CD4-positive, alpha-beta T cell treated with Interleukin-21 for 1 hour (primary cell): ENCODE measurements around the gene DEGS1.
"Not testable (repeated sequence)": the region's sequence is repeated elsewhere in the genome, so short reads cannot be mapped to it uniquely, and the experiment has no call there.

ENCODE experiments used
- DNase-seq: peaks from one replicate; pipeline ENCODE4 v3.0.0-alpha.2; 2020

Gene DEGS1

DNA sequence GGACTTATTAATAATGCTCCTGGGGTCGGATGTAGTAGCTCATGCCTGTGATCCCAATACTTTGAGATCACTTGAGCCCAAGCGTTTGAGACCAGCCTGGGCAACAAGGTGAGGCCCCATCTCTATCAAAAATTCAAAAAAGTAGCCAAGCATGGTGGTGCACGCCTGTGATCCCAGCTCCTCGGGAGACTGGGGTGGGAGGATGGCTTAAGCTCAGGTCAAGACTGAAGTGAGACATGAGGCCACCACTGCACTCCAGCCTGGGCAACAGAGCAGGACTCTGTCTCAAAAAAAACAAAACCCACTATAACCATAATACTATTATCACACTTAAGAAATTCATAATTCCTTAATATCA lies 1.6 kb upstream of the DEGS1 start:
- DNase-seq = no peak

DNA sequence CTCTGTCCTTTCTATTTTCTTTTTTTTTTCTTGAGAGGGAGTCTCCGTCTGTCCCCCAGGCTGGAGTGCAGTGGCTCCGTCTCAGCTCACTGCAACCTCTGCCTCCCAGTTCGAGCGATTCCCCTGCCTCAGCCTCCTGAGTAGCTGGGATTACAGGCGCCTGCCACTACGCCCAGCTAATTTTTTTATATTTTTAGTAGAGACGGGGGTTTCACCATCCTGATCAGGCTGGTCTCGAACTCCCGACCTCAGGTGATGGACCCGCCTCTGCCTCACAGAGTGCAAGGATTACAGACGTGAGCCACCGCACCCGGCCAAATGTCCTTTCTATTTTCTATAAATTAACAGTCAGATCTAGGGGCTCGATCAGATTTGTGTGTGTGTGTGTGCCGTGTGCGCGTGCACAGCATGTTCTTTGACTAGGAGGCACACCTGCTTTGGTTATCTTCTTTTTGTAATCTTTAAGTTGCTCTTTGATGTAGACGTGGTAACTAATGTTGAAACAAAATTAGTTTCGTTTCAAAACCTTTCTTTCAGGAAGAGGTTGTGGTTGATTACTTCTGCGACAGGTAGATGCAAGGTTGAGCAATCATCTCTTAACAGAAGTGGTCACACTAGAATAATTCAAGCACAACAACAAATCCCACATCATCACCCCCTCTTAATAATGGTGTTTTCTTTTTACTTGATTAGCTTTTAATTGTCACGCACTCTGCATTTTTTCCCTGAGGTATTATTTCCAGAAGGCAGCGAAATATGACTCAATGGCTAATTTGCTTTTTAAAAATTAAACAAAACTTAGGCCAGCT lies 779 bp upstream of the DEGS1 start:
- DNase-seq = peak; percentile 81

DNA sequence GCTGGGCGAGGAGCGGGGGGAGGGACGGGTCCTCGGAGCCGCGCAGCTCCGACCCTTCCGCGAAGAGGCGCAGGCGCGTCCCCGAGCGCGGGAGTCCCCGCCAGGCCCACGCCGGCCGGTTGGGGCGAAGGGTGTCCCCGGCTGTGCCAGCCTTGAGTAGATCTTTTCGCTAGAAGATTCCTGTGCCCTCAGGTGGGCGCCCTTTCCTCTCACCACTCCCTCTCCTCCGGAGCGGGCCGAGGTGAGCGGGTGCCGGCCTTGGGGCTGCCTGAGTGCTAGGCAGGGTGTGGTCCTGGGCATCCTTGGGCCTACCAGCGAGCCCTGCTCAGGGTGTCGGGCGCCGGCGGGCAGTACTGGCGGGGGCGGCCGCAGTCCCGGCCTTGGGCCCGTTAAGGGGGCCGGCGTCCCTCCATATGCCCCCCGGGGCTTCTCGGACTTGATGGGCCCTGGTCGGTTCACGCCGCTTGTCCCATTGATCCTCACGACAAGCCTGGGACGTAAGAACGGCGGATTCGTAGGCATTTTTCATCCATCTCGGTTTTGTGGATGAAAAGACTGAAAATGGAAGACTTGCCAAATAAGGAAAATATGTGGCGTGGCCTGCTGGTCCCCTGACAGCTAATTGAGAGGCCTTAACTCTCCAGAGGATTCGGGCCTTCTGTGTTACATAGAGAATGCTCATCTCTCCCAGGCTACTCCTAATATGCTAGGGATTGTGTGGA lies 712 bp downstream of the DEGS1 start:
- DNase-seq = peak; percentile 68

DNA sequence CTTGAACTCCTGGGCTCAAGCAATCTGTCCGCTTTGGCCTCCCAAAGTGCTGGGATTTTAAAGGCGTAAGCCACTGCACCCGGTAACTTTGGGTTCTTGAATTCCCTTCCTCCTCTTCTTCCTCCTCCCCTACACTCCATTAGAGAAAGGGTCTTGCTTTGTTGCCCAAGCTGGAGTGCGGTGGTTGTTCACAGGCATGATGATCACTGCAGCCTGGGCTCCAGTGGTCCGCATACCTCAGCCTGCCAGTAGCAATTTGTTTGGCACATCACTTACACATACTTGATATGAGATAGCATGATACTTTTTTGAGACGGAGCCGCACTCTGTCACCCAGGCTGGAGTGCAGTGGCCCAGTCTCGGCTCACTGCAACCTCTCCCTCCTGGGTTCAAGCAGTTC lies 2.2 kb downstream of the DEGS1 start:
- no peak for DNase-seq

DNA sequence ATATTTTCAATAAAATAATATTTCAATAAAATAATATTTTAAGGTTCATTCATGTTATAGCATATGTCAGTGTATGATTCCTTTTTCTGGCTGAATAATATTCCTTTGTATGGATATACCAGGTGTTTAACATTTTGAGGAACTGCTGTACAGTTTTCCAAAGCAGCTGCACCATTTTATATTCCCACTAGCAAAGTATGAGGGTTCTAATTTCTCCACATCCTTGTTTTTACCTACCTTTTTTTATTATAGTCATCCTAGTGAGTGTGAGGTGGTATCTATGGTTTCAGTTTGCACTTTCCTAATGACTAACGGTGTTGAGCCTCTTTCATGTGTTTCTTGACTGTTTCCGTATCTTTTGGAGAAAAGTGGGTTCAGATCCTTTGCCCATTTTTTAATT lies 5.2 kb downstream of the DEGS1 start:
- no peak for DNase-seq

DNA sequence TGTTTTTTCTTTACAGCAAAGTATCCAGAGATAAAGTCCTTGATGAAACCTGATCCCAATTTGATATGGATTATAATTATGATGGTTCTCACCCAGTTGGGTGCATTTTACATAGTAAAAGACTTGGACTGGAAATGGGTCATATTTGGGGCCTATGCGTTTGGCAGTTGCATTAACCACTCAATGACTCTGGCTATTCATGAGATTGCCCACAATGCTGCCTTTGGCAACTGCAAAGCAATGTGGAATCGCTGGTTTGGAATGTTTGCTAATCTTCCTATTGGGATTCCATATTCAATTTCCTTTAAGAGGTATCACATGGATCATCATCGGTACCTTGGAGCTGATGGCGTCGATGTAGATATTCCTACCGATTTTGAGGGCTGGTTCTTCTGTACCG lies 6.5 kb downstream of the DEGS1 start:
- no peak for DNase-seq

DNA sequence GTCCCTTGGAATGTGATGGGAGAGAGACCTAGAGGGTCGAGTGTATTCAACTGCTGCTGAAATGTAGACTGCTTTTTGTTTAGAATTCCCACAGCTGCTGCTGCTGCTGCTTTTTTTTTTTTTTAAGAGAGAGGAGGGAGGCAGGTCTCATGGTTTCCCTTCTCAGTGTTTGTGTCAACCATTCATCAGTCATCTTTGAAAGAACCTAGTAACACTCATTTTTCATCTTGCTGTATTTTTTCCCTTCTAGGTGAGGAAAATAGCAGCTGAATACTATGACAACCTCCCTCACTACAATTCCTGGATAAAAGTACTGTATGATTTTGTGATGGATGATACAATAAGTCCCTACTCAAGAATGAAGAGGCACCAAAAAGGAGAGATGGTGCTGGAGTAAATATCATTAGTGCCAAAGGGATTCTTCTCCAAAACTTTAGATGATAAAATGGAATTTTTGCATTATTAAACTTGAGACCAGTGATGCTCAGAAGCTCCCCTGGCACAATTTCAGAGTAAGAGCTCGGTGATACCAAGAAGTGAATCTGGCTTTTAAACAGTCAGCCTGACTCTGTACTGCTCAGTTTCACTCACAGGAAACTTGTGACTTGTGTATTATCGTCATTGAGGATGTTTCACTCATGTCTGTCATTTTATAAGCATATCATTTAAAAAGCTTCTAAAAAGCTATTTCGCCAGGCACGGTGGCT lies 9.2 kb downstream of the DEGS1 start:
- DNase-seq = no peak

DNA sequence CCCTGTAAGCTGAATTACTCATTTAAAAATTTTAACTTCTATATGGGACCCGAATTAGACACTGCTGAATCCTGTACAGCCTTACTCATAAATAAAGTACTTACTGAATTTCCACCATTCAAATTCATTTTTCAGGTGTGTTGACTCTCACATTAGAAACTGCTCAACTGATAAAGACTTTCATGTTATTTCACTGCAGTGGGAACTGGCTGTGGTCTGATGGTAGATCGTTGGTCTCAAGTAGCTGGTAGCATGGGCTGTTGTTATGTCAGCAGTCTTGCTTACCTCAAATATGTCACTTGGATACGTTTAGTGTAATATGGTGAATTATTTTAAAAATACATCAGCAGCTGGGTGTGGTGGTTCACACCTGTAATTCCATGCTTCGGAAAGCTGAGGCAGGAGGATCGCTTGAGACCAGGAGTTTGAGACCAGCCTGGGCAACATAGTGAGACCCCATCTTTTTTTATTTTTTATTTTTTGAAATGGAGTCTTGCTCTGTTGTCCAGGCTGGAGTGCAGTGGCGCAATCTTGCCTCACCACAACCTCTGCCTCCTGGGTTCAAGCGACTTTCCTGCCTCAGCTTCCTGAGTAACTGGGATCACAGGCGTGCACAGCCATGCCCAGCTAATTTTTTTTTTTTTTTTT lies 10.4 kb downstream of the DEGS1 start:
- DNase-seq = no peak

DNA sequence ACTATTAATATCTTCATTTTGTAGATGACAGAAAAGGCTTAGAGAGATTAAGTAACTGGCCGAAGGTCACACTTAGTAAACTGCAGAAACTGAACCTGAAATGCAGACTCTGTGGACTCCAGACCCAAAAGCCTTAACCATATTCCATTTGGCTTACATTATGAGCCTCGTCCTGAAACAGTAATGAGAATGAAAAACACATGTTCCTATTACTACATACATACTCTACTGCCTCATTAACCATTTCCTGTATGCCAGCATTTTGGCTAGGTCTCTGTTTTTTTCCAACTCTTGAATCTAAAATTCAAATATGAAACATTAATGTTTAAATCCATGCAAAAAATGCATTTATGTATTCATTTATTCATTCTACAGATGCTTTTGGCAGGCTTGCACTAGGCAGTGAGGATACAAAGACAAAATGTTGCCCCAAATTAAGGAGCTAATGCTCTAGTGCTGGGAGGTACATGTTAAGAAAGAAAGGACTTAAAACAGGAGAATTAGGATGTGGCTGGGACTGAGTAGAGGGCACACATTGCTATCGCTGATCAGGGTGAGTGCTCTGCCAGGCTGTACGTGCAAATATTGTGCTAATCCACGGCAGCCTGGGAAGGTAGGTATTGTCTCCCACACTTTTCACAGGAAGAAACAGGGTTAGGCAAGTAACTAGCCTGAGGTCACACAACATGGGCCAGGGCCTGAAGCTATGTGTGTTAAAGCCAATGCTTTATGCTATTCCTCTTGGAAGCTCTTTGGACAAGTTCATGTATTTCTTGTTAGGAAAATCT lies 14.0 kb downstream of the DEGS1 start:
- DNase-seq = no peak

DNA sequence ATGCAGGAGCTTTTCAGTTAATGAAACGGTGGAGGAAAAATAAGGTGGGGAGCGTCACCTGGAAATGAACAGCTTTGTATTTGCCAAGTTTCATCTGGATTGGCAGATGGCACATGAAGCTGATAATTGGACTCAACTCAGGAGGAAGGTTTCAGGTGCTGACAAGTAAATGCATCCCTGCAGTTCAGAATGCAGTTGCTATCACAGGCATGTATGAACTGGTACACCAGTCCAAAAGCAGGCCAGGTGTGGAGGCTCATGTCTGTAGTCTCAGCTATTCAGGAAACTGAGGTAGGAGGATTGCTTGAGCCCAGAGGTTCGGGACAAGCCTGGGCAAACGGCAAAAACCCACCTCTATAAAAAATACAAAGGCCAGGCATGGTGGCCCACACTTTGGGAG lies 15.5 kb downstream of the DEGS1 start:
- no peak for DNase-seq

DNA sequence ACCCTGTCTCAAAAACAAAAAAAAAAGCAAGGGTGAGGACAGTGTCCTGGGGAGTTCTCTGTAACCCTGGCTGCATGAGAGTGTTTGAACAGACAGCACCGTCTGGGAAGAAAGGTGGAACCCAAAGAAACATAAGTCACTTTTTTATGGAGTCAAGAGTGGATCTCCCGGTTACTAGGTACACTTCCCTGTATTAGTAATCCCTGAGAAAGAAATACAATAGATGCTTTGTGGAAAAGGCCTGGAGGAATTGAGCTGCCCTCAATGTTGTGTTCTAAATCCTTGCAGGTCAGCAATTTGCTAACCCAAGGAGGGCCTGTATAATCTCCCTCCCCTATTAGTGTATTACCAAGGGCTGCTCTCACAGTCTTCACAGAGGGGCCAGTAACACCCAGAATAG lies 16.6 kb downstream of the DEGS1 start:
- no peak for DNase-seq

DNA sequence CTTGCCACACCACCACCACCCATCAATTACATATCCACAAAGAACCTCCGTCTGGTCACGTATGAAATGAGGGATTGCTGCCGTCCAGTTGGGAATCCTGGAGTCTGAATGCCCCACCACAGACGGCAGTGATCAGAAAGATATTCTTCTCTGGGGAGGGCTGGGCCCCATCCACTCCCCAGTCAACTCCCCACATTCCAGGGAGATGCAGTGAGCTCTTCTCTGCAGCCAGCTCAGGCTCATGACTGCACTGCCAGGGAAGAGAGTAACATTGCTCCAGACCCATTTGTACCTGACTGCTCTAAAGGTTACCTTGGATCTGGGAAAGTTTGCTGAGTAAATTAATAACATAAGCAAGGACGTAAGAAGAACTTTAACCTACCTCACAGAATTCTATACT lies 18.3 kb downstream of the DEGS1 start:
- no peak for DNase-seq

DNA sequence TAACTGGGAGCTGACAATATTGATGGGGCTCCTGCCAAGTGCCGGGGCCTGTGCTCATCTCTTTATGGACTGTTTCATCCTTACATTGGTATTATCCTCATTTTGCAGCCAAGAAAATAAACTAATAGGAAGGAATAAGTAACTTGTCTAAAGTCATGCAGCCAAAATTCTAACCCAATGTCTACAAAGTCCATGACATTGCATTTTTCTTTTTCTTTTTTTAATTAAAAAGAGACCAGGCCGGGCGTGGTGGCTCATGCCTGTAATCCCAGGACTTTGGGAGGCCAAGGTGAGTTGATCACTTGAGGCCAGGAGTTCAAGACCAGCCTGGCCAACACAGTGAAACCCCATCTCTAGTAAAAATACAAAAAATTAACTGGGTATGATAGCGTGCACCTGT lies 18.8 kb downstream of the DEGS1 start:
- no peak for DNase-seq

DNA sequence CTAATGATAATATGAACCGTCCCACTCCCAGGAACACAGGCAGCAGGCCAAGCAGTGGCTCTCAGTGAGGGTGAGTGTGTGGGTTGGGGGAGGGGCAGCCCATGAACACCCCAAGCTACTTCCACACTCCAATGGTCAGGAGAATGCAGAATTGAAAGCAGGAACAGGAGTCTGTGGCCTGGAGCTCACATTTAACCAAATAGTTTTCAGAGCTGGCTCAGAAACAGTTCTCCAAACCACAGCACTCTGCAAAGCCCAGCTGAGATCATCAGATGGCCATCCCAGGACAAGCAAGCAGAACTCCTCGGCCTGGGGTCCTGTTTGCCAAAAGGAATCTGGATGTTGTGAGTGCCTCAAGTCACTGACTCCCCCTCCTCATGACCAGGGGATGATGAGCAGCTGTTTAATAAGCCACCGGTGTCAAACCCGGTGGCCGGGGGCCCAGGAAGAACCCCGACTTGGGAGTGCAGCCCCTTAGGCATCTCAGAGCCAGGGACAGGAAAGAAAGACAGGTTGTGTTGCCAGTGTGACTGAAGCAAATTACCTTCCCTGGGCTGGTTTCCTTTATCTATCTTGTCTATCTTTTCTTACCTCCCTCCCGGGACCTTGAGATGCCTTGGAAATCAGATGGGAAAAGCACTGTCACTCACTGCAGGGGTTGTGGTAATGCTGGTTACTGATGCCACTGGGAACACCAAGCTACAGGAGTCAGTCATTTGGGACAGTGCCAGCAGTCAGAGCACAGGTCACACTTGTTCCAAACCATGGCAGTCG lies 20.4 kb downstream of the DEGS1 start:
- DNase-seq = no peak

DNA sequence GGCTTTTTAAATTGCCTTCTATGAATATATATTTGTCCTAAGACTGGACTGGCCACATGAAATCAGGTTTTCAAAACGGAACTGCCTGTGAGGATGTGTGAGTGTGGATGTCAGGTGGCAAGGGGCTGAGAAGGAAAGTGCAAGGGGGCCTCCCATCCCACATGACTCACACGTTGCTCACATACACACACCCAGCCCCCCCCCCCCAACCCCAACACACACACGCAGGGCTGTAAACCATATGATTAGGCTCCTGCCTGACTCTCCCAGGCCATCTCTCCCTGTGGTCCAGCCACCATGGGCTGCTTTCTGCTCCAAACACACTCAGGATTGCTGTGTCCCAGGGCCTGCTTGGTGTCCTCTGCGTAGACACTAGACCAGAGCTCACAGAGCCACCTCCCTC lies 22.4 kb downstream of the DEGS1 start:
- DNase-seq = no peak

DNA sequence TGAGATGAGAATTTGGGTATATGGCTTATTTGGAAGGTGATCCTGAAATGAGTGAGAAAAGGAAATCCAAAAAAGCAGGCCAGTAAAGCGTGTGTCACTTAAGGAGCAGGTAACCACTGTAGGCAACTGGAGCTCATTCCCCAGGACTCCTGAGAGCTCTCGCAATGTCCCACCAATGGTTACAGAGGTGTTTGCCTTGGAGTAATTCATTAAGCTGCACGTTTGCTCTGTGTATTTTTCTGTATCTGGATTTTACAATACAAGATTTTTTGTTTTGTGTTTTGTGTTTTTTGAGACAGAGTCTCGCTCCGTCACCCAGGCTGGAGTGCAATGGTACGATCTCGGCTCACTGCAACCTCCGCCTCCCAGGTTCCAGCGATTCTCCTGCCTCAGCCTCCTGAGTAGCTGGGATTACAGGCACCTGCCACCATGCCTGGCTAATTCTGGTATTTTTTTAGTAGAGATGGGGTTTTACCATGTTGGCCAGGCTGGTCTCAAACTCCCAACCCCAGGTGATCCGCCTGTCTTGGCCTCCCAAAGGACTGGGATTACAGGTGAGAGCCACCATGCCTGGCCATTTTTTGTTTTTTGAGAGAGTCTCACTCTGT lies 23.0 kb downstream of the DEGS1 start:
- DNase-seq = not testable (repeated sequence)

DNA sequence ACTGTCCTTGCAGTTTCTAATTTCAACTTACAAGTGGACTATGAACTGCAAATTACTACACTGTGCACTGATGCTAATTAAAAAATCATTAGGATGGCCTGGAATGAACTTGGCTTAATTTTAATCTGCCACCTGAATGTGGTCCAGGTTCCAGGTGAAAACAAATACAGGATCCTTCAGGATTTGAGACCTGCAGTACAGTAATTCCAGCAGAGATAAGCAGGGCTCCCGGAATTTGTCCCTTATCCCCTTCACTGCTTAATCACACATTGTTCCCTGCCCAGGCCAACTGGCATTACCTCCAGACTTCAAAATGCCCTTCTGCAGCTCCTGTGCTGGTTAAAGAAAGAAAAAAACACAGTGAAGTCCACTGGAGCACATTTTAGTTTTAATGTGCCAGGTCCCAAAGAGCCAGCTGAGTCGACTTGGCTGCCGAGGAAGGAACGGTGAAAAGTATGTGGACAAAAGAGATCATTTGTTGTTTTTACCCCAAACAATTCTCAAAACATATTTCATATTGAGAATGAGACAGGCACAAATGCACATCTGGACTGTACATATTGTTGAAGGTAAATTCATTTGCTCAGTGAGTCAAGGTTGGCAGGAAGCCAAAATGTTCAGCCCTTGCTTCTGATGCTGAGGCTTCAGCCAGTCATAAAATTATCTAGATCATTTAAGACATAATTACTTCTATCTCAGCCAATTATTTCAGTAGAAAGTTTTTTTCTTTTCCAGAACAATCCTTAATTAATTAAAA lies 28.3 kb downstream of the DEGS1 start:
- no peak for DNase-seq

DNA sequence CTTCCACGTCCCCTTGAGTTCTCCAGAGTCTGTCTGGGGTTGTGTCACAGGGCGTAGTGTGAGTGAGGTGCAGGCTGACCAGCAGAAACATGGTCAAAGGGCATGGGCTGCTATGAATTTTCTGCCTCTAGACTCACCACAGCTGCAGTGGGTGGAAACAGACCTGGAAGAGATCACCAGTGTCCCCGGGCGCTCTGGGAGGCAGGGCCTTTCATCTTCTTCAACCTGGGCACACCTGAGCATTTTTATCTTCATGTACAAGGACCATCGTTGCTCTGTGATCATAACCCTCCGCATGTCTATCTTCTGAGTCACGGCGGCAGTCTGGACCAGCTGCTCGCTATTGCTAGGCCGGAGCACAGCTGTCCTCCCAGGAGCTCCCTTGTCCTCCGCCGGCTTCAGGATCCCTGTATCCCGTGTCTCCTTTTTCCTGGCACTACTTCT lies 29.6 kb downstream of the DEGS1 start:
- DNase-seq = no peak

DNA sequence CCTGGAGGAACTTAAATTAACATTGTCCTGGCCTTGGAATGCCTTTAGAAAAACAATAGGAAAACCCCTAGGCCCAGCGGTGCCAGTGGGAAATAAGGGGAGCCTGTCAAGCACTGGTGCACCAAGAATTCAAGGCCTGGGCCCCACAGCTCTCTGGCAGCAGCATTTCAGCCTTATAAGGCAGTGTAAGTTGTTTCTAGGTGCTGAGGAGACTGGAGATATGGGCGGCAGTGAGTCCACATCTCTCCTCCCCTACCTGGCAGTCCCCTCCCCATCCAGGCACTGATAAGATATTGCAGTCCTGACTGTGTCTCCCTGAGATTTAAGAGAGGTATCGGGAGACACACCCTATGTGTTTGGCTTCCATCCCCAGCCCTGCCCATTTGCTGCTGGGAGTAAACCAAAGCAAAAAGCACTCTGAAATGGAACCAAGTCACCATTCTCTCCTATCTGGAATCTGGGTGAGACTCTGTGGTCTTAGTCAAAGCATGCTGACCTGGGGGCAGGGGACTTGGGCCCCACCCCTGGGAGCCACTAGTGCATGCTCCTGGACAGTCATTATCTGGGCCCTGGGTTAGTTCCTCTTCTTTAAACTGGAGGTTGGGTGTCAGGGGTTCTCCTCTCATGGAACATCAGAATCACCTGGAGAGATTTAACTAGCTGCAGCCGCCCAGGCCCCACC lies 30.5 kb downstream of the DEGS1 start:
- DNase-seq = no peak

DNA sequence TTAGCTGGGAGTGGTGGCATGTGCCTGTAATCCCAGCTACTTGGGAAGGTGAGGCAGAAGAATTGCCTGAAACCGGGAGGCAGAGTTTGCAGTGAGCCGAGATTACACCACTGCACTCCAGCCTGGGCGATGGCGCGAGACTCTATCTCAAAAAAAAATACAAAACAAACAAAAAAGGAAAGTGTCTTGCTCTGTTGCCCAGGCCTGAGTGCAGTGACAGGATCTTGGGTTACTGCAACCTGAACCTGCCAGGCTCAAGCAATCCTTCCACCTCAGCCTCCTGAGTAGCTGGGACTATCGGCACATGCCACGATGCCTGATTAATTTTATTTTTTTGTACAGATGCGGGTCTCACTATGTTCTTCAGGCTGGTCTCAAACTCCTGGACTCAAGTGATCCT lies 33.3 kb downstream of the DEGS1 start:
- DNase-seq = no peak
